Neuronal stem cell (in vitro differentiated cells): ENCODE results near the gene ASTL.
A peak's percentile ranks its signal among the peaks of the same experiment; 100 is the strongest.

Source experiments
- DNase-seq: peaks from one replicate; pipeline ENCODE4 v3.0.0-alpha.2; 2013; ENCODE audit warnings: low spot score
- H2AFZ ChIP-seq: one replicate; pipeline ENCODE4 v1.6.1; 2013; ENCODE audit warnings: mild to moderate bottlenecking, low read length, inconsistent platforms
- H2AK5ac ChIP-seq: 2 replicates; pipeline ENCODE4 v1.6.1; 2013; ENCODE audit warnings: low read depth, mild to moderate bottlenecking, inconsistent platforms, low read length, moderate library complexity, mixed read lengths
- H2BK120ac ChIP-seq: 2 replicates; pipeline ENCODE4 v1.6.1; 2013; ENCODE audit warnings: low read depth, mild to moderate bottlenecking, inconsistent platforms, low read length, moderate library complexity, mixed read lengths
- H2BK12ac ChIP-seq: one replicate; pipeline ENCODE4 v1.6.1; 2013; ENCODE audit warnings: low read length, inconsistent platforms
- H2BK15ac ChIP-seq: 2 replicates; pipeline ENCODE4 v1.6.1; 2013; ENCODE audit warnings: mild to moderate bottlenecking, low read length, inconsistent platforms, mixed read lengths
- H2BK5ac ChIP-seq: one replicate; pipeline ENCODE4 v1.6.1; 2013; ENCODE audit warnings: inconsistent platforms, mild to moderate bottlenecking, low read length, moderate library complexity
- H3K14ac ChIP-seq: one replicate; pipeline ENCODE4 v1.6.1; 2013; ENCODE audit warnings: low read length, inconsistent platforms
- H3K18ac ChIP-seq: 2 replicates; pipeline ENCODE4 v1.6.1; 2013; ENCODE audit warnings: low read length, inconsistent platforms
- H3K23ac ChIP-seq: 2 replicates; pipeline ENCODE4 v1.6.1; 2013; ENCODE audit warnings: low read depth, mild to moderate bottlenecking, mixed read lengths, low read length, inconsistent platforms; ENCODE audit not compliant: poor library complexity
- H3K27ac ChIP-seq: replicated peaks from 3 replicates; pipeline ENCODE4 v1.5.1; 2013; ENCODE audit warnings: low read length, inconsistent platforms
- H3K27me3 ChIP-seq, 3 experiments: 2 replicates each; pipeline ENCODE4 v1.6.1; 2013; ENCODE audit warnings: low read length in 3 of 3, mild to moderate bottlenecking in 2 of 3, inconsistent platforms in 1 of 3, low read depth in 1 of 3, mixed read lengths in 1 of 3, moderate library complexity in 1 of 3; ENCODE audit not compliant: control insufficient read depth in 3 of 3, insufficient read depth in 3 of 3
- H3K36me3 ChIP-seq, 2 donors: replicated peaks in 1 of 2; 2 replicates each; pipeline ENCODE4 v1.6.1; 2013; ENCODE audit warnings: low read length in 2 of 2; ENCODE audit not compliant: control insufficient read depth in 2 of 2, insufficient read depth in 2 of 2
- H3K4ac ChIP-seq: 2 replicates; pipeline ENCODE4 v1.6.1; 2013; ENCODE audit warnings: inconsistent platforms, mild to moderate bottlenecking, low read length, moderate library complexity
- H3K4me1 ChIP-seq, 2 donors: 1 replicate in 1 of 2; 2 replicates in 1 of 2; pipeline ENCODE4 v1.6.1; 2013; ENCODE audit warnings: low read length in 2 of 2, low read depth in 1 of 2; ENCODE audit not compliant: control insufficient read depth in 2 of 2, insufficient read depth in 1 of 2
- H3K4me2 ChIP-seq: one replicate; pipeline ENCODE4 v1.6.1; 2013; ENCODE audit warnings: mild to moderate bottlenecking, low read length, inconsistent platforms; ENCODE audit not compliant: insufficient read depth, poor library complexity, severe bottlenecking
- H3K4me3 ChIP-seq, 2 donors: 2 replicates each; pipeline ENCODE4 v1.5.1; 2013; ENCODE audit warnings: low read length in 2 of 2, mild to moderate bottlenecking in 2 of 2, inconsistent platforms in 1 of 2, moderate library complexity in 1 of 2
- H3K79me1 ChIP-seq: one replicate; pipeline ENCODE4 v1.6.1; 2013; ENCODE audit warnings: low read depth, mild to moderate bottlenecking, inconsistent platforms, low read length, moderate library complexity
- H3K9ac ChIP-seq: one replicate; pipeline ENCODE4 v1.6.1; 2013; ENCODE audit warnings: mild to moderate bottlenecking, low read depth, low read length, inconsistent platforms; ENCODE audit not compliant: poor library complexity
- H3K9me3 ChIP-seq, 2 donors: replicated peaks in 1 of 2; 2 replicates each; pipeline versions ENCODE3 to v1.6.1; 2013; ENCODE audit warnings: low read length in 2 of 2, mild to moderate bottlenecking in 2 of 2, inconsistent platforms in 1 of 2, low read depth in 1 of 2, mixed read lengths in 1 of 2, moderate library complexity in 1 of 2; ENCODE audit not compliant: control insufficient read depth in 2 of 2, insufficient read depth in 1 of 2
- H4K8ac ChIP-seq: one replicate; pipeline ENCODE4 v1.6.1; 2013; ENCODE audit warnings: low read depth, mild to moderate bottlenecking, inconsistent platforms, low read length, moderate library complexity
- H4K91ac ChIP-seq: one replicate; pipeline ENCODE4 v1.6.1; 2013; ENCODE audit warnings: low read length, low read depth, mild to moderate bottlenecking, inconsistent platforms; ENCODE audit not compliant: poor library complexity
- WGBS, 2 donors: extraction: QIAGEN DNeasy Blood & Tissue Kit; methylation state at CpG; one replicate each; pipeline ENCODE4 v1.1.7; 2013; ENCODE audit warnings: missing lambda C conversion rate in 2 of 2, mixed read lengths in 1 of 2; ENCODE audit not compliant: insufficient read length in 2 of 2, insufficient replicate concordance in 1 of 2; ENCODE audit errors: extremely low coverage in 2 of 2; 5-methylcytosine and 5-hydroxymethylcytosine counted together

ASTL gene

DNA sequence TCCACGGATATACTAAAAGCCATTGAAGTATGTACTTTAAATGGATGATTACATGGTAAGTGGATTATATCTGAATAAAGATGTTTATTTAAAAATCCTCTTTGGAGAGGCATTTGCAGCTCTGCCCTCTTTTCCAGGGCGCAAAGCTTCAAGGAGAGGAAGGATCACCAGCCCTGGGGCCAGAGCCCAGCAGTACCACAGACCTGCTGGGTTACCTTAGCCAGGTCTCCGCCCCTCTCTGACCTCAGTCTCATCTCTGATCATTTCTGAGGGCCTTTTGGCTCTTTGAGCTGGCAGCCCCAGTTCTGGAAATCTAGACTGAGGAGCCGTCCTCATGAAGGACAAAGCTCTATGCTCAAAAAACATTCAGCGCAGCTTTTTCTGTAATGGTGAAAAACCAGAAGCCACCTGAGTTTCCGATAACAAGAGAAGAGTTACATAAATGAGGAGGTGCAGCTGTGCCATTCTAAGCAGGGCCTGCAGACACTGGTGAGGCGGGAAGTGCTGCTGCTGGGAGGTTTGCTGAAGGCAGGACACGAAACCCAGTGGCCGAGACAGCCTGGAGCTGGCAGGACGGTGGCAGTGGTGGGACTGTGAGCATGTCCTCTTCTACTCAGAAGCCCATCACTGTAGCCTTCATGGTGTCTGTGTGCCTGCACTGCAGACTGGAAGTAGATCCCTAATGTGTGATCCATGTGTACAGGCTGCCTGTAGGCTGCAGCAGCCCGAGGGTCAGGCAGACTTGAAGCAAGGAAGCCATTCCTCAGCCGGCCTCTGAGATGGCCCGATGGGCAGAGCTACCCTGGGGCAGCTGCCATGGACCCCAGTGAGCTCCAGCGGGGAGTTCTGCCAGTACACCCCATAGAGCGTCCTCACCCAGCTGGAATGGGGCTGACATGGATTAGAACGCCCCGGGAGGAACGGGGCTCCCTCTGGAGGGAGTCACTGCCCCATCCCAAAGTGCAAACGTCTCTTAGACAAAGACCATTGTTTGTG is 49.7 kb downstream of the ASTL start:
- peak overlapping the region; percentile 63 for H3K14ac ChIP-seq
- no peak overlapping the region for H3K4ac ChIP-seq
- H2AK5ac ChIP-seq = peak overlapping the region; percentile 72
- peak overlapping the region; percentile 49 for H2BK5ac ChIP-seq
- H3K27ac ChIP-seq = no peak overlapping the region
- H3K4me3 ChIP-seq = no peak overlapping the region
- no peak overlapping the region for H4K8ac ChIP-seq
- peak overlapping the region; percentile 15 for H2AFZ ChIP-seq
- H3K9me3 ChIP-seq = peaks cover 0 to 2% of the 10 kb centered on the region in 2 donors
- no CpG with 5 or more reads among the region's 19 CpGs for WGBS, 2 donors
- peak overlapping the region; percentile 71 for H3K18ac ChIP-seq
- H2BK15ac ChIP-seq = peak overlapping the region; percentile 88
- peak overlapping the region; percentile 81 for H3K9ac ChIP-seq
- no peak for DNase-seq
- H4K91ac ChIP-seq = peak overlapping the region; percentile 82
- H3K4me2 ChIP-seq = no peak overlapping the region
- H2BK120ac ChIP-seq = peak overlapping the region; percentile 53
- no peaks in the 10 kb centered on the region for H3K36me3 ChIP-seq
- no peaks in the 10 kb centered on the region for H3K79me1 ChIP-seq
- H3K23ac ChIP-seq = peak overlapping the region; percentile 17
- peaks cover 0 to 7% (median 0%) of the 10 kb centered on the region in 3 experiments for H3K27me3 ChIP-seq
- peaks cover 0 to 17% of the 10 kb centered on the region in 2 donors for H3K4me1 ChIP-seq
- H2BK12ac ChIP-seq = no peak overlapping the region

DNA sequence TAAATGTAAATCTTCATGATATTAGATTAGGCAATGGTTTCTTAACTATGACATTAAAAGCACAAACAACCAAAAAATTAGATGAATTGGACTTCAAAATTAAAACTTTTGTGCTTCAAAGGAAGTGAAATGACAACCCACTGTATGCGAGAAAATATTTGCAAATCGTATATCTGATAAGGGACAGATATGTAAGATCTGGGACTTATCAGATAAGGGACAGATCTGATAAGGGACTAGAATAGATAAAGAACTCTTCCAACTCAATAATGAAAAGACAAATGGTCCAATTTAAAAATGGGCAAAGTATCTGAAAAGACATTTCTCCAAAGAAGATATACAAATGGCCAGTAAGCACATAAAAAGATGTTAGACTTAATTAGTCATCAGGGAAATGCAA is 51.2 kb downstream of the ASTL start:
- no peak for DNase-seq
- H2BK120ac ChIP-seq = no peak overlapping the region
- H2BK5ac ChIP-seq = no peak overlapping the region
- no peak overlapping the region for H3K9ac ChIP-seq
- peaks cover 0 to 17% of the 10 kb centered on the region in 2 donors for H3K4me1 ChIP-seq
- no peak overlapping the region for H3K23ac ChIP-seq
- H3K27me3 ChIP-seq = peaks cover 0 to 7% (median 0%) of the 10 kb centered on the region in 3 experiments
- H3K14ac ChIP-seq = no peak overlapping the region
- H4K91ac ChIP-seq = no peak overlapping the region
- H3K18ac ChIP-seq = no peak overlapping the region
- H2AK5ac ChIP-seq = no peak overlapping the region
- no peak overlapping the region for H2BK12ac ChIP-seq
- H3K4me3 ChIP-seq = no peak overlapping the region
- H3K4ac ChIP-seq = no peak overlapping the region
- H4K8ac ChIP-seq = no peak overlapping the region
- no peak overlapping the region for H2AFZ ChIP-seq
- H3K79me1 ChIP-seq = no peaks in the 10 kb centered on the region
- H3K27ac ChIP-seq = no peak overlapping the region
- no peak overlapping the region for H2BK15ac ChIP-seq
- no peaks in the 10 kb centered on the region for H3K9me3 ChIP-seq
- WGBS, 2 donors = no CpG with 5 or more reads among the region's 2 CpGs
- H3K4me2 ChIP-seq = no peak overlapping the region
- no peaks in the 10 kb centered on the region for H3K36me3 ChIP-seq

DNA sequence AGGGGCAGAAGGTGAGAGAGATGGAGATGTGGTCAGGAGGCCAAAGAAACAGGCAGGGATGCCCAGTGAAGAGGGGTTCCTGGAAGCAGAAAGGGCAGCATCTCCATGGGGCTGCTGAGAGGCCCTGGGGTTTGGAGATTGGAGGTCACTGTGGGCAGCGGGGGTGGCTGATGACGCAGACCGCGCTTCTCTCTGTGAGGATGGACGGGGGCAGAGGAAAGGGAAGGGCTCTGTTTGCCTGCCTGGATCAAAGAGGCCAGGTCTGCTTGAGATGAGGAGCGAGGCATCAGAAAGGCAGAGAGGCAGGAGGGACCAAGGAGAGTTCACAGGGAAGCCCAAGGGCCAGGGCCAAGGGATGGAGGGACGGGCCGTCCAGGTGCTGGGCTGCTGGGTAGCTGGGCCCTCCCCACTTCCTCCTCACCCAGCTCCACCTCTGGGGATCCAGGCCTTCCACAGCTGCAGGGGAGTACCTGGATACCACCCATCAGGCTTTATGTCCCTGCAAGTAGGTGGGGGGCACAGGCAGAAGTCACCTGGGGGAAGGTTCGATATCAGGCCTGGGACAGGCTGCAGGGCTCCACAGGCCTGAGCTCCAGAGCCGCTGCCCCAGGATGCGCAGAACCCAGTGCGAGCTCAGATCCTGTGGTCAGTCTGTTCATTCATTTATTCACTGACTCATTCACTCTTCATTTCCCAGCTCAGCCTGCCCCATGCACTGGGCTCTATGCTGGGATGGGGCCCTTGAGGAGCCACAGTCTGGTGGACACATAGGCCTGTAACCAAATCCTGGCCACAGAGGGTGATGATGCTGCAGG is 52.6 kb downstream of the ASTL start:
- H3K79me1 ChIP-seq = no peaks in the 10 kb centered on the region
- H3K4ac ChIP-seq = no peak overlapping the region
- no peaks in the 10 kb centered on the region for H3K9me3 ChIP-seq
- H3K27me3 ChIP-seq = peaks cover 0 to 3% (median 0%) of the 10 kb centered on the region in 3 experiments
- H3K9ac ChIP-seq = no peak overlapping the region
- peak overlapping the region; percentile 21 for H2BK15ac ChIP-seq
- no peaks in the 10 kb centered on the region for H3K36me3 ChIP-seq
- no peak overlapping the region for H4K8ac ChIP-seq
- no peak overlapping the region for H3K27ac ChIP-seq
- H2BK12ac ChIP-seq = no peak overlapping the region
- no peak overlapping the region for H3K18ac ChIP-seq
- H3K4me1 ChIP-seq = peaks cover 0 to 14% of the 10 kb centered on the region in 2 donors
- no peak overlapping the region for H3K23ac ChIP-seq
- no peak overlapping the region for H3K4me2 ChIP-seq
- peak overlapping the region; percentile 48 for H2BK5ac ChIP-seq
- no peak overlapping the region for H3K14ac ChIP-seq
- no peak overlapping the region for H4K91ac ChIP-seq
- no peak overlapping the region for H2BK120ac ChIP-seq
- no peak overlapping the region for H2AK5ac ChIP-seq
- WGBS, 2 donors = no CpG with 5 or more reads among the region's 12 CpGs
- H2AFZ ChIP-seq = no peak overlapping the region
- no peak for DNase-seq
- no peak overlapping the region for H3K4me3 ChIP-seq
